GM12878 (cell line): Measurements from ENCODE around the gene RIMS3. TPM values are rescaled to one million over a fixed set of nuclear protein-coding genes. Genes with fewer than 3 reads are reported as not detected.

Source experiments
- ATAC-seq: fragments of 200-7000 bp; cut with Tn5 transposase; 3 replicates; pipeline ENCODE4 v1.9.1; 2020; ENCODE audit warnings: mild to moderate bottlenecking, moderate library complexity
- BruUV-seq: library from RNA; stranded (reverse); fragments of 400-500 nt; replicated peaks from 2 replicates; lab custom pipeline; 2021; lab: Mats Ljungman, UMichigan
- CTCF ChIA-PET: fragments of 300-600 bp; sonication (Branson Sonifier 250); formaldehyde crosslinking; extraction: SDS; loops from one replicate; lab custom pipeline; 2021; ENCODE audit warnings: inconsistent platforms; lab: Yijun Ruan, JAX
- POLR2A ChIA-PET: fragments of 350-600 bp; formaldehyde crosslinking; extraction: SDS; loops from one replicate; lab custom pipeline; 2021; ENCODE audit warnings: inconsistent platforms; lab: Charles Lee
- RAD21 ChIA-PET: fragments of 300-600 bp; sonication (Branson Sonifier 250); formaldehyde crosslinking; loops from one replicate; lab custom pipeline; 2023; ENCODE audit warnings: antibody characterized with exemption; ENCODE audit not compliant: unreplicated experiment; lab: Charles Lee
- SMC1A ChIA-PET: fragments of 300-600 bp; sonication (Branson Sonifier 250); formaldehyde crosslinking; loops from one replicate; lab custom pipeline; 2023; ENCODE audit not compliant: unreplicated experiment, uncharacterized antibody; lab: Charles Lee
- DNase-seq: peaks from one replicate; pipeline ENCODE4 v3.0.0-alpha.2; 2011; ENCODE audit warnings: low read depth, low spot score
- FAIRE-seq: peaks from 3 replicates; lab custom pipeline; 2011; peaks lifted over from hg19 to GRCh38; lab: Jason Lieb, UNC
- H2AFZ ChIP-seq: 2 replicates; pipeline ENCODE4 v1.6.0; 2011; ENCODE audit warnings: low read depth, low read length, control low read depth; ENCODE audit not compliant: control insufficient read depth
- H3K27ac ChIP-seq: 2 replicates; pipeline ENCODE4 v1.5.1; 2011; ENCODE audit warnings: control low read depth; ENCODE audit not compliant: control insufficient read depth, insufficient read depth
- H3K27me3 ChIP-seq, 2 experiments: replicated peaks in 1 of 2; 2 replicates each; pipeline versions ENCODE4 v1.6.0 to v1.6.1; 2011; ENCODE audit warnings: low read length in 1 of 2; ENCODE audit not compliant: control insufficient read depth in 2 of 2, insufficient read depth in 2 of 2
- H3K36me3 ChIP-seq, 2 experiments: 2 replicates each; pipeline ENCODE4 v1.5.1; 2011; ENCODE audit warnings: low read length in 1 of 2; ENCODE audit not compliant: control insufficient read depth in 2 of 2, insufficient read depth in 2 of 2
- H3K4me1 ChIP-seq: 2 replicates; pipeline ENCODE4 v1.6.1; 2011; ENCODE audit warnings: mild to moderate bottlenecking, low read length, moderate library complexity, mixed read lengths; ENCODE audit not compliant: control insufficient read depth, insufficient read depth
- H3K4me2 ChIP-seq: 2 replicates; pipeline ENCODE4 v1.6.0; 2011; ENCODE audit warnings: control low read depth; ENCODE audit not compliant: control insufficient read depth, insufficient read depth
- H3K4me3 ChIP-seq: fragments of 200-600 bp; sonication (generic); 2 replicates; pipeline ENCODE4 v1.5.1; 2016
- H3K79me2 ChIP-seq: 2 replicates; pipeline ENCODE4 v1.6.0; 2011; ENCODE audit warnings: low read length; ENCODE audit not compliant: control insufficient read depth, insufficient read depth
- H3K9ac ChIP-seq: 2 replicates; pipeline ENCODE4 v1.8.0; 2011; ENCODE audit warnings: low read length, control low read depth, mixed read lengths; ENCODE audit not compliant: control insufficient read depth, insufficient read depth
- H3K9me3 ChIP-seq: replicated peaks from 3 replicates; pipeline ENCODE4 v1.5.1; 2011; ENCODE audit warnings: mild to moderate bottlenecking, low read length; ENCODE audit not compliant: control insufficient read depth, insufficient read depth
- H4K20me1 ChIP-seq: 2 replicates; pipeline ENCODE4 v1.6.0; 2011; ENCODE audit not compliant: control insufficient read depth, insufficient read depth
- CBFB ChIP-seq: IDR thresholded peaks from 2 replicates; pipeline ENCODE4 v1.6.1; 2016; ENCODE audit warnings: antibody characterized with exemption, low read depth
- CEBPB ChIP-seq, 2 experiments: fragments of 150-350 bp in 1 of 2; IDR thresholded peaks; 2 replicates each; pipeline ENCODE4 v1.6.1; 2012 to 2014; ENCODE audit warnings: low read depth in 2 of 2, low read length in 2 of 2, borderline replicate concordance in 1 of 2, inconsistent platforms in 1 of 2
- CHD2 ChIP-seq: IDR thresholded peaks from 2 replicates; pipeline ENCODE4 v1.6.1; 2011; ENCODE audit warnings: low read depth, low read length, improper control_type of control experiment, borderline replicate concordance
- EED ChIP-seq: sonication (generic); IDR thresholded peaks from 2 replicates; pipeline ENCODE4 v1.6.1; 2016; ENCODE audit warnings: antibody characterized with exemption, low read depth
- HDAC2 ChIP-seq: fragments of 200-600 bp; sonication (generic); IDR thresholded peaks from 2 replicates; pipeline ENCODE4 v1.6.1; 2017
- IRF4 ChIP-seq: IDR thresholded peaks from 2 replicates; pipeline ENCODE4 v1.6.1; 2011; ENCODE audit warnings: low read depth, low read length
- IRF5 ChIP-seq: fragments of 450-650 bp; IDR thresholded peaks from 2 replicates; pipeline ENCODE4 v1.6.1; 2017; ENCODE audit warnings: borderline replicate concordance
- MXI1 ChIP-seq: fragments of 150-350 bp; IDR thresholded peaks from 2 replicates; pipeline ENCODE4 v1.6.1; 2011; ENCODE audit warnings: low read depth, mild to moderate bottlenecking, inconsistent platforms, low read length, improper control_type of control experiment
- SMAD5 ChIP-seq: IDR thresholded peaks from 2 replicates; pipeline ENCODE4 v1.6.1; 2016; ENCODE audit warnings: antibody characterized with exemption, low read depth
- SUPT20H ChIP-seq: IDR thresholded peaks from 2 replicates; pipeline ENCODE4 v1.6.1; 2011; ENCODE audit warnings: low read depth, mild to moderate bottlenecking, low read length, moderate library complexity, borderline replicate concordance; ENCODE audit not compliant: control insufficient read depth
- WGBS: methylation state at CpG from one replicate; pipeline ENCODE4 v1.1.6; 2016; ENCODE audit warnings: low lambda C conversion rate; ENCODE audit not compliant: insufficient replicate concordance, insufficient coverage; ENCODE audit errors: missing lambda C conversion rate; 5-methylcytosine and 5-hydroxymethylcytosine counted together
- in situ Hi-C: fragments of 300-500 bp; cut with MboI; formaldehyde crosslinking; loops from 9 replicates; pipeline ENCODE4 v1.14.3; 2018; ENCODE audit warnings: mixed read lengths
- intact Hi-C: fragments of 100-400 bp; cut with micrococcal nuclease; formaldehyde crosslinking; loops from one replicate; pipeline ENCODE4 v1.14.2; 2022; ENCODE audit not compliant: unreplicated experiment
- polyA plus RNA-seq, 11 experiments: library from polyadenylated mRNA; depleted of rRNA in 4 of 11; unstranded in 6 of 11; stranded (reverse) in 5 of 11; fragments of >200 nt; fragmentation: Nextera tagmentation in 4 of 11; fragmentation: Illumina TruSeq in 1 of 11; extraction: Ambion mirVana in 4 of 11; extraction: Trizol in 1 of 11; gene quantifications; 1 replicate in 1 of 11; 2 replicates in 10 of 11; pipeline versions ENCODE4 v1.2.1 to v1.2.3, GENCODE V29; 2011 to 2016; ENCODE audit warnings: inconsistent platforms in 2 of 11, missing spikeins in 2 of 11, low read depth in 1 of 11
- total RNA-seq, 4 experiments: library from RNA; depleted of rRNA in 3 of 4; stranded (reverse); fragments of >200 nt in 3 of 4; fragmentation: Illumina TruSeq in 1 of 4; extraction: Trizol in 1 of 4; gene quantifications; 2 replicates each; pipeline versions ENCODE4 v1.2.1 to v1.2.3, GENCODE V29; 2013 to 2021
- TF ChIP-seq, protein P1 (sequence below): IDR thresholded peaks from 2 replicates; pipeline ENCODE4 v1.6.1; 2012; ENCODE audit warnings: improper control_type of control experiment, low read depth, low read length; ENCODE audit not compliant: insufficient replicate concordance
- TF ChIP-seq, protein P2 (sequence below): fragments of 450-650 bp; formaldehyde crosslinking; IDR thresholded peaks from 2 replicates; pipeline ENCODE4 v1.4.0; 2022; ENCODE audit warnings: mild to moderate bottlenecking, moderate library complexity

The RIMS3 gene
- total and polyA plus RNA-seq, 10 of the 15 experiments (the other 5 are each of a cell fraction or from before 2014, with no cell fraction given): 0.02 to 4.7 (median 0.39) TPM

DNA sequence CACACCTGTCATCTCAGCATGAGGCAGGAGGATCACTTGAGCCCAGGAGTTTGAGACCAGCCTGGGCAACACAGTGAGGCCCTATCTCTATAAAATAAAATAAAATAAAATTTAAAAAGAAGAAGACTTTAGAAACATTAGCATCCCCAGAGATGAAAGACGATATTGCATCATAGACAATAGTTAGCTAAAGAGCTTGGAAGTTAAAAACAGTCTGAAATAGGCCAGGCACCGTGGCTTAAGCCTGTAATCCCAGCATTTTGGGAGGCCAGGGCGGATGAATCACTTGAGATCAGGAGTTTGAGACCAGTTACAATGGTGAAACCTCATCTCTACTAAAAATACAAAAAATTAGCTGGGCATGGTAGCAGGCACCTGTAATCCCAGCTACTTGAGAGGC lies 59.3 kb downstream of the RIMS3 start:
- Histone ChIP-seq H3K4me1 (no peaks in the 10 kb centered on the region), H3K27me3 (no peaks in the 10 kb centered on the region), H4K20me1 (no peaks in the 10 kb centered on the region), H3K36me3 (no peaks in the 10 kb centered on the region), H3K9ac (no peak overlapping the region), H3K4me3 (no peak overlapping the region), H3K79me2 (no peaks in the 10 kb centered on the region), H2AFZ (no peak overlapping the region), H3K9me3 (no peaks in the 10 kb centered on the region; the same call in 2 of the 3 replicates), H3K27ac (no peak overlapping the region), H3K4me2 (no peak overlapping the region)
- in situ Hi-C loops: no loop called here
- TF ChIP-seq EED: no peak
- TF ChIP-seq, protein P1, sequence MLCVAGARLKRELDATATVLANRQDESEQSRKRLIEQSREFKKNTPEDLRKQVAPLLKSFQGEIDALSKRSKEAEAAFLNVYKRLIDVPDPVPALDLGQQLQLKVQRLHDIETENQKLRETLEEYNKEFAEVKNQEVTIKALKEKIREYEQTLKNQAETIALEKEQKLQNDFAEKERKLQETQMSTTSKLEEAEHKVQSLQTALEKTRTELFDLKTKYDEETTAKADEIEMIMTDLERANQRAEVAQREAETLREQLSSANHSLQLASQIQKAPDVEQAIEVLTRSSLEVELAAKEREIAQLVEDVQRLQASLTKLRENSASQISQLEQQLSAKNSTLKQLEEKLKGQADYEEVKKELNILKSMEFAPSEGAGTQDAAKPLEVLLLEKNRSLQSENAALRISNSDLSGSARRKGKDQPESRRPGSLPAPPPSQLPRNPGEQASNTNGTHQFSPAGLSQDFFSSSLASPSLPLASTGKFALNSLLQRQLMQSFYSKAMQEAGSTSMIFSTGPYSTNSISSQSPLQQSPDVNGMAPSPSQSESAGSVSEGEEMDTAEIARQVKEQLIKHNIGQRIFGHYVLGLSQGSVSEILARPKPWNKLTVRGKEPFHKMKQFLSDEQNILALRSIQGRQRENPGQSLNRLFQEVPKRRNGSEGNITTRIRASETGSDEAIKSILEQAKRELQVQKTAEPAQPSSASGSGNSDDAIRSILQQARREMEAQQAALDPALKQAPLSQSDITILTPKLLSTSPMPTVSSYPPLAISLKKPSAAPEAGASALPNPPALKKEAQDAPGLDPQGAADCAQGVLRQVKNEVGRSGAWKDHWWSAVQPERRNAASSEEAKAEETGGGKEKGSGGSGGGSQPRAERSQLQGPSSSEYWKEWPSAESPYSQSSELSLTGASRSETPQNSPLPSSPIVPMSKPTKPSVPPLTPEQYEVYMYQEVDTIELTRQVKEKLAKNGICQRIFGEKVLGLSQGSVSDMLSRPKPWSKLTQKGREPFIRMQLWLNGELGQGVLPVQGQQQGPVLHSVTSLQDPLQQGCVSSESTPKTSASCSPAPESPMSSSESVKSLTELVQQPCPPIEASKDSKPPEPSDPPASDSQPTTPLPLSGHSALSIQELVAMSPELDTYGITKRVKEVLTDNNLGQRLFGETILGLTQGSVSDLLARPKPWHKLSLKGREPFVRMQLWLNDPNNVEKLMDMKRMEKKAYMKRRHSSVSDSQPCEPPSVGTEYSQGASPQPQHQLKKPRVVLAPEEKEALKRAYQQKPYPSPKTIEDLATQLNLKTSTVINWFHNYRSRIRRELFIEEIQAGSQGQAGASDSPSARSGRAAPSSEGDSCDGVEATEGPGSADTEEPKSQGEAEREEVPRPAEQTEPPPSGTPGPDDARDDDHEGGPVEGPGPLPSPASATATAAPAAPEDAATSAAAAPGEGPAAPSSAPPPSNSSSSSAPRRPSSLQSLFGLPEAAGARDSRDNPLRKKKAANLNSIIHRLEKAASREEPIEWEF: no peak
- no peak for TF ChIP-seq IRF5
- TF ChIP-seq IRF4: no peak
- no peak for TF ChIP-seq CEBPB (IDR thresholded peaks at IDR 0.05; ENCODE audit: borderline replicate concordance in 1 of 2, low read depth in 2 of 2, low read length in 2 of 2)
- TF ChIP-seq, protein P2, sequence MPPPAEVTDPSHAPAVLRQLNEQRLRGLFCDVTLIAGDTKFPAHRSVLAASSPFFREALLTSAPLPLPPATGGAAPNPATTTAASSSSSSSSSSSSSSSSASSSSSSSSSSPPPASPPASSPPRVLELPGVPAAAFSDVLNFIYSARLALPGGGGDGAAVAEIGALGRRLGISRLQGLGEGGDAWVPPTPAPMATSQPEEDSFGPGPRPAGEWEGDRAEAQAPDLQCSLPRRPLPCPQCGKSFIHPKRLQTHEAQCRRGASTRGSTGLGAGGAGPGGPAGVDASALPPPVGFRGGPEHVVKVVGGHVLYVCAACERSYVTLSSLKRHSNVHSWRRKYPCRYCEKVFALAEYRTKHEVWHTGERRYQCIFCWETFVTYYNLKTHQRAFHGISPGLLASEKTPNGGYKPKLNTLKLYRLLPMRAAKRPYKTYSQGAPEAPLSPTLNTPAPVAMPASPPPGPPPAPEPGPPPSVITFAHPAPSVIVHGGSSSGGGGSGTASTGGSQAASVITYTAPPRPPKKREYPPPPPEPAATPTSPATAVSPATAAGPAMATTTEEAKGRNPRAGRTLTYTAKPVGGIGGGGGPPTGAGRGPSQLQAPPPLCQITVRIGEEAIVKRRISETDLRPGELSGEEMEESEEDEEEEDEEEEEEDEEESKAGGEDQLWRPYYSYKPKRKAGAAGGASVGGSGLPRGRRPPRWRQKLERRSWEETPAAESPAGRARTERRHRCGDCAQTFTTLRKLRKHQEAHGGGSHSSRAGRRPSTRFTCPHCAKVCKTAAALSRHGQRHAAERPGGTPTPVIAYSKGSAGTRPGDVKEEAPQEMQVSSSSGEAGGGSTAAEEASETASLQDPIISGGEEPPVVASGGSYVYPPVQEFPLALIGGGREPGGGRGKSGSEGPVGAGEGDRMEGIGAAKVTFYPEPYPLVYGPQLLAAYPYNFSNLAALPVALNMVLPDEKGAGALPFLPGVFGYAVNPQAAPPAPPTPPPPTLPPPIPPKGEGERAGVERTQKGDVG: no peak
- no peak for TF ChIP-seq CBFB
- TF ChIP-seq SUPT20H: no peak
- no peak for TF ChIP-seq HDAC2
- no peak for TF ChIP-seq SMAD5
- TF ChIP-seq CHD2: no peak
- TF ChIP-seq MXI1: no peak
- FAIRE-seq (no peak), ATAC-seq (no peak), DNase-seq (no peak)
- intact Hi-C loops: no loop called here
- ChIA-PET POLR2A (no interaction called here), SMC1A (no interaction called here), RAD21 (no interaction called here), CTCF (no interaction called here)
- BruUV-seq: no TSS peak
- WGBS: 1% methylated on average over 3 of the region's 3 CpGs
